GM18507 (cell line): ENCODE measurements around the gene STK17A.
"Not testable (repeated sequence)": the region's sequence is repeated elsewhere in the genome, so short reads cannot be mapped to it uniquely, and the experiment has no call there.

Experiments used
- DNase-seq: peaks from one replicate; pipeline ENCODE4 v3.0.0; 2011; ENCODE audit warnings: low read depth; ENCODE audit not compliant: insufficient read length; ENCODE audit errors: extremely low spot score
- FAIRE-seq: peaks from 2 replicates; lab custom pipeline; 2011; peaks lifted over from hg19 to GRCh38; lab: Jason Lieb, UNC

The STK17A gene

GRCh38 chr7:43562383-43562782 lies 20.5 kb upstream of the STK17A start:
- DNase-seq, result no peak
- FAIRE-seq, result no peak

DNA sequence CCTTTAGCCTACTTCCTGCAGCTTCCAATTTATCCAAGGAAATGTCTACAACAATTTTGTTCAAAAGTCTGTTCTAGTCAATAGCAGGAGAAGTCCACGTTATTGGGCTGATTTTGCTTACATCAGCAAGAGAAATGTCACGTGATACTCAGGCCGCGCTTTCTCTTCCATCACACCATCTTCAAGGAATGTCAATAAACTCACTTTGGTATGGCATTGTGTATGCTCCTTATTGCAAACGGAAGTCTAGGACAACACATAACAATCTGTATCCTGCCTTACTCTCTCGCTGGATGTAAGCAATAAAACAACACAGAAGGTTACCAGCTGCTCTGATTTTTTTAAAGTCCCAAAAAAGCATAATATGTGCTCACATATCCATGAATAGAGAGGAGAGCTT lies 17.1 kb upstream of the STK17A start:
- FAIRE-seq, result no peak
- no peak for DNase-seq

DNA sequence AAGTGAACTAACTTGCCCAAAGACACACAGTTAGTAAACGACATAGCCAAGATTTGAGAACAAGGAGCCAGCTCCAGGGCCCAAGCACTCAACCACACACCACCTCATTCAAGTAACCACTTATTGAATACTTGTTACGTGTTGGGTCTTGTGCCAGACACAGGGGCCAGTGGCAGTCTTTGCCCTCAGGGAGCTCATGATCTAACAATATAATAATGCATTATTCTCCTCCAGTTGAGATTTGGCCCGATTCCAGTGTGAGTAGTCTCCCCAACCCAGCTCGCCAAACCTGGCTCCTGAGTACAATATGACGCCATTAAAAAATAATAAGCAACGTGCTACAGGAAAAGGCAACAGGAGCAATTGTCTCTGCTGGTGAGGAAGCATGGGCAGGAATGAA lies 14.4 kb upstream of the STK17A start:
- FAIRE-seq (no peak), DNase-seq (no peak)

- FAIRE-seq (no peak), DNase-seq (no peak)
These were observed 13.5 kb upstream of the STK17A start for GRCh38 chr7:43569424-43569823.

DNA sequence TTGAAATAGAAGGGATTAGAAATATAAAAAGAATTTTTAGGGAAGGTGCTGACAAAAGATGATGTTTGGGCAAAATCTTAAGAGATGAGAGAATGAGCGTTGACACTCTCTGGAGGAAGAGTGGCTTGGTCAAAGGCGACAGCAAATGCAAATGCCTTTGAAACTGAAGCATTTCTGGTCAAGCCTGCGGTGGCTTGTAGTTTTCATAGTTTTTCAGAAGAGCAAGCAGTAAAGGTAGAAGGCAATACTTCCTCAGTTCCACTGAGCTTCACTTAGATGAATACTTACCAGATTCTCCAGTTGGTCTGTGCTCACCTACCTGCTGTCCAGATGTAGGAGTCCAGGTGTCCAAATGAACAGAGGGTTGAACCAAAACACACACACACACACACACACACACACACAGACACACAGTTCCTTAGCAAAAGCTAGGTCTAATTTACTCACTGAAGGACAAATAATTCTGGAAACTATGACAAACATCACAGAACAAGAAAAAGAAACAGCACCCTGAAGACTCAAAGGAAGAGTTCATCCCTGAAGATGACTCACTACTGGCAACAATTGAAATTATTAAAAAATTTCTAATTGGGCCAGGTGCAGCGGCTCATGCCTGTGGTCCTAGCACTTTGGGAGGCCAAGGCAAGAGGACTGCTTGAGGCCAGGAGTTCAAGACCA lies 12.1 kb upstream of the STK17A start:
- peak; percentile 78 for FAIRE-seq
- no peak for DNase-seq

GRCh38 chr7:43572516-43573049 lies 10.3 kb upstream of the STK17A start:
- peak; percentile 69 for FAIRE-seq
- no peak for DNase-seq

DNA sequence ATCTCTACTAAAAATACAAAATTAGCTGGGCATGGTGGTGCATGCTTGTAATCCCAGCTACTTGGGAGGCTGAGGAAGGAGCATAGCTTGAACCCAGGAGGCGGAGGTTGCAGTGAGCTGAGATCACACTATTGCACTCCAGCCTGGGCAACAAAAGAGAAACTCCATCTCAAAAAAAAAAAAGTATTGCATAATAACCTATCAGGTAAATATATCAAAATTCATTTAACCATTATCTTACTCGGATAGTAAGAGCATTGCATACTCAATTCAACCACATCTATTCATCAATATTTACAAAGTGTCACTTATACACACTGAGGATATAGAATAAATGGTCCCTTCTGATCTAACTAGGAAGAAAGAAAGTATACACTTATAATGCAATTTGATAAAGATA lies 9.1 kb upstream of the STK17A start:
- FAIRE-seq, DNase-seq: not testable (repeated sequence)

GRCh38 chr7:43575506-43575905 lies 7.4 kb upstream of the STK17A start:
- FAIRE-seq (no peak), DNase-seq (no peak)

DNA sequence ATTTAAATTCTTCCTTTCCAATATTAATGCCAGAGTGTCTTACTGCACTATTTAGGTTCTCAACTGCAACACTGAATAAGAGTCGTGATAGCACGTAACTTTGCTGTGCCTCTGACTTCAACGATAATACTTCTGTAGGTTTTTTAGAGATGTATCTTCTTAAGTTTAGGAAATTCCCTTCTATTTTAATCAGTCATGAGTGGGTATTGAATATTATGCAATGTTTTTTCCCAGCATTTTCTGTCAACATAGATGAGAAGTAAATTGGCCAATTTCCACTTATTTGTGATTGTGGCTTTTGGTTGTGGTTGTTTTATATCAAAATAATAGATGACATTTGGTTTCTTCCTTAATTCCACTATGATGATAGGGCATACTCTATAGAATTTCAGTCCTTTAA lies 6.7 kb upstream of the STK17A start:
- no peak for FAIRE-seq
- DNase-seq, result no peak

GRCh38 chr7:43577485-43577951 lies 5.4 kb upstream of the STK17A start:
- DNase-seq (no peak), FAIRE-seq (peak; percentile 46)

GRCh38 chr7:43583424-43584194 lies 701 bp downstream of the STK17A start:
- DNase-seq (no peak), FAIRE-seq (peak; percentile 89)

DNA sequence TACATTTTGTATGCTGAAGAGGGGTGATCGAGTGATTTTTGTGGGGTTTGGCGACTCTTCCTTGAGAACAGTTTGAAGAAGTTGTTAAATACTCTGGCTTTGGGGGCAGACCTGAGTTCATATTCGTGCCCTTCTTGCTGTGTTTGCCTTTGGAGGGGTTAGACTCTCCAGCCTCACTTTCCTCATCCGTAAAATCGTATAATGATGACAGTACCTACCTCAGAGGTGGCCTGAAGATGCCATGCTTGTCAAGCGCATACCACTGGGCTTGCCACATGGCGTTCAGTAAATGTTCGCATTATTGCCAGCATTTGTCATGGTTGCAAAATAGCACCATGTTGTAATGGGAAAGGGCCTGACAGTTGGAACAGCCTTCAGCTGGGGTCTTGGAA lies 1.3 kb downstream of the STK17A start:
- DNase-seq (no peak), FAIRE-seq (peak; percentile 48)

DNA sequence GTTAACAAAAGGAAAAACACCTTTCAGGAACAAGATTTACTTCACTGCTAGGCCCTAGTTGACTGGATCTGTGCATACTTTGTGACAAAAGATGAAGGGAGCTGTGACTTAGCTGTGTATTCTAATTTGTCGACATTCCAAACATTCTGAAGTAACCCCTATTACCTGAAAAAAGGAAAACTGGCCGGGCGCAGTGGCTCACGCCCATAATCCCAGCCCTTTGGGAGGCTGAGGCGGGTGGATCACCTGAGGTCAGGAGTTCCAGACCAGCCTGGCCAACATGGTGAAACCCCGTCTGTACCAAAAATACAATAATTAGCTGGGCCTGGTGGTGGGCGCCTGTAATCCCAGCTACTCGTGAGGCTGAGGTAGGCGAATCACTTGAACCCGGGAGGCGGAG lies 1.8 kb downstream of the STK17A start:
- DNase-seq, result not testable (repeated sequence)
- FAIRE-seq, result peak; percentile 31

DNA sequence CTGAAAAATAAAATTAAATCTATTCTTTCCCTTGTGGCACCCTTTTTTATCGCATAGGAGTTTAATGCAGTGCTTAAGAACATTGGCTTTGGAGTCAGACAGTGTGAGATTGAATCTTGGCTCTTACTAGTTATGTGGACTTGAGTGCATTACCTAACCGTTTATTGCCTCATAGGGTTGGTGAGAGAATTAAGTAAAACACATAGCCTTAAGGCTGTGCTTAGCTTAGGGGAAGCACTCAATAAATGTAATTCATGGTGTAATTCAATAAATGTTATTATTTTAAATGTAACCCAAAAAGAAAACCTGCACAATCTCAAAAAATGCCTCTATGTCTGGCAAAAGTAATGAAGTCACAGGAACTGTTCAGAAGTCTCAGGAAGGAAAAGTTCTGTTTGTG lies 2.7 kb downstream of the STK17A start:
- FAIRE-seq, result no peak

DNA sequence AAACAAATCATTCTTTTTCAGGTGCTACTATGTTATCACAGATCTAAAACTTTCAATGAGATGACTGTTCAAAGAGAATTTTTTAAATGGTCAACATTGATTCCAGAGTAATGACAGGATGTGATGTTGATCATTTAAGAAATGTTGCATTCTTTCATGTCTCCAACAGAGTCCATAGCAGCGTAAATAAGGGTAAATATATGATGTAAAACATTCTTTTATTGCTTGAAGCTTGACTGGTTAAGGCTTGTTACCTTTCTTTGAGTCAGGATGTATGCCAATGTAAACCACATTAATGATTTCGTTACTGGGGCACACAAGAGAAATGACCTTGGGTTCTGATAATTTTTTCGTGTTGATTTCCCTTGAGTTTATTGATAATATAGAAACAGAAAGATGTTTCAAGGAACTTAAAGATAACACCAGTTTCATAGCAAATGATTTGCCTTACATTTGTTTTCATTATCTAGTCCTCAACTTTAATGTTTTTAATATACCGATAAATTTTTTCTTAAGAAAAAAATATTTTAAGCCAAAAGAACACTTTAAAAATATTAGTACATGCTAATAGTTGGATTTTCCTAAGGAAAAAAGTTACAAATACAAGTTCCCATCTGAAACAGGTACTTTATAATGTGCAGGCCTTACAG lies 3.5 kb downstream of the STK17A start:
- DNase-seq, result no peak
- FAIRE-seq, result no peak

More for the DNA sequence above, 2.7 kb downstream of the STK17A start:
- DNase-seq, result no peak

GRCh38 chr7:43588477-43589132 lies 5.7 kb downstream of the STK17A start:
- no peak for DNase-seq
- FAIRE-seq, result no peak

GRCh38 chr7:43589133-43589478 lies 6.2 kb downstream of the STK17A start:
- DNase-seq (no peak), FAIRE-seq (no peak)

GRCh38 chr7:43589728-43590127 lies 6.8 kb downstream of the STK17A start:
- FAIRE-seq, result no peak

GRCh38 chr7:43590862-43591557 lies 8.1 kb downstream of the STK17A start:
- DNase-seq, result no peak
- FAIRE-seq, result peak; percentile 90

More at GRCh38 chr7:43589728-43590127, 6.8 kb downstream of the STK17A start:
- DNase-seq, result no peak
